ENCODE data around the gene GSTM1. TPM values are rescaled to one million over a fixed set of nuclear protein-coding genes. Genes with fewer than 3 reads are reported as not detected.
"Not testable (repeated sequence)": the region's sequence is repeated elsewhere in the genome, so short reads cannot be mapped to it uniquely, and the experiment has no call there.

Gene GSTM1
- total RNA-seq, 4 donors from 2014 or later: 23.4 TPM; not detected in 3

- no peaks in the 10 kb centered on the region for H3K4me1 ChIP-seq
Measured at GRCh38 chr1:109677459-109677858, 10.2 kb upstream of the GSTM1 start.

GRCh38 chr1:109678637-109679036, 9.0 kb upstream of the GSTM1 start:
- DNase-seq; H3K27ac ChIP-seq; H3K27me3 ChIP-seq; H3K4me3 ChIP-seq (replicated peaks in 1 of 3); H3K4me1 ChIP-seq; intact Hi-C loops (cut with DNase I); H3K9me3 ChIP-seq; H3K36me3 ChIP-seq: not testable (repeated sequence)
- 90% methylated on average over 2 of the region's 2 CpGs for WGBS, 2 donors

More at GRCh38 chr1:109677459-109677858, 10.2 kb upstream of the GSTM1 start:
- TF ChIP-seq POLR2A (IDR thresholded peaks at IDR 0.05) (no peak), CTCF (IDR thresholded peaks at IDR 0.05) (no peak)
- H3K4me3 ChIP-seq (replicated peaks in 1 of 3): no peak overlapping the region
- no peaks in the 10 kb centered on the region for H3K9me3 ChIP-seq
- WGBS, 2 donors: 80% methylated on average over 3 of the region's 3 CpGs
- no peak for DNase-seq
- peaks cover 0 to 9% of the 10 kb centered on the region in 2 donors for H3K36me3 ChIP-seq
- H3K27ac ChIP-seq: no peak overlapping the region
- intact Hi-C loops (cut with DNase I): no loop called here
- no peaks in the 10 kb centered on the region for H3K27me3 ChIP-seq

DNA sequence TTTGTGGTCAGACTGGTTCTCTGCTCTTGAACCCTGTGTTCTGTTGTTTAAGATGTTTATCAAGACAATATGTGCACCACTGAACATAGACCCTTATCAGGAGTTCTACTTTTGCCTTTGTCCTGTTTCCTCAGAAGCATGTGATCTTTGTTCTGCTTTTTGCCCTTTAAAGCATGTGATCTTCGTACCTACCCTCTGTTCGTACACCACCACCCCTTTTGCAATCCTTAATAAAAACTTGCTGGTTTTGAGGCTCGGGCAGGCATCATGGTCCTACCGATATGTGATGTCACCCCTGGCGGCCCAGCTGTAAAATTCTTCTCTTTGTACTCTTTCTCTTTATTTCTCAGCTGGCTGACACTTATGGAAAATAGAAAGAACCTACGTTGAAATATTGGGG, 2.8 kb upstream of the GSTM1 start:
- H3K4me3 ChIP-seq (replicated peaks in 1 of 3); H3K9me3 ChIP-seq; H3K36me3 ChIP-seq; DNase-seq; H3K27ac ChIP-seq; H3K4me1 ChIP-seq; intact Hi-C loops (cut with DNase I); H3K27me3 ChIP-seq: not testable (repeated sequence)
- no CpG with 5 or more reads among the region's 6 CpGs for WGBS, 2 donors

DNA sequence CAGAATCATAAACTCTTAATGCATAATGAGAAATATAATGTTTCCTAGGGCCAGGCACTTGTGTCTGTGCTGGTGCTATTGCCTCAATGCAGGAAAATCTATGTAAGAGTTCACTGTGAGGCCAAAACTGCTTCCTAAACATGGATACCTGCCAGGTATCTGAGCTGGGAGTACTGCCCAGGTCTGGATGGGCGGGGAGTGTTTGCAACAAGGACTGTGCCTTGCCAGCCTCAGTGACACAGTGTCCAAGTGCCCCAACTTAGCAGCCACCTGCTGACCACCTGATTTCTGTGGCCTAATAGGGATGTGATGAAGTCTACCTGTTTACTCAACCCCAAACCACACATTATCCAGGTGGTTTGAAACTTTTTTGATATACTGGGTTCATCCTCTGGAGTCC, 2.2 kb upstream of the GSTM1 start:
- H3K36me3 ChIP-seq; H3K4me3 ChIP-seq (replicated peaks in 1 of 3); DNase-seq; H3K4me1 ChIP-seq; H3K27ac ChIP-seq; intact Hi-C loops (cut with DNase I); H3K9me3 ChIP-seq; H3K27me3 ChIP-seq: not testable (repeated sequence)
- no CpG with 5 or more reads among the region's 1 CpG for WGBS, 2 donors

DNA sequence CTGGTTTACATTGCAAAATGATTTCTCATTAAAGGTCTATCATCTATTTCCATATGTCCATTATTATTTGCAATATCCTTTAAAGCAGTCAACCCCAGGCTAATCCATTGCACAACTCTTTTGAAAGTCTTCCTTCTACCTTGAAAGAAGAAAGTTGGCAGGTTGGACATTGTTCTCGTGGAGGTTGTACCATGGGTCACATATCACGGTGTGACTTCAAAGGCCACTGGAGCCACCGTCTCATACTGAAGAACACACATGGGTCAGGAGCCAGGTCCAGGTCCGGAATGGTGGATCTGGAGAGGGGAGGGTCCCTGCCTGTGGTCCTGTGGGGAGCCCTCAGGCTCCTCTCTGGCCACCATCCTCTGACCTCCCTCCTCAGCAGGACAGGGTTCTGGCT, 1.7 kb upstream of the GSTM1 start:
- H3K27me3 ChIP-seq; H3K4me3 ChIP-seq (replicated peaks in 1 of 3); H3K4me1 ChIP-seq; DNase-seq; intact Hi-C loops (cut with DNase I); H3K27ac ChIP-seq; H3K9me3 ChIP-seq; H3K36me3 ChIP-seq: not testable (repeated sequence)
- no CpG with 5 or more reads among the region's 4 CpGs for WGBS, 2 donors

DNA sequence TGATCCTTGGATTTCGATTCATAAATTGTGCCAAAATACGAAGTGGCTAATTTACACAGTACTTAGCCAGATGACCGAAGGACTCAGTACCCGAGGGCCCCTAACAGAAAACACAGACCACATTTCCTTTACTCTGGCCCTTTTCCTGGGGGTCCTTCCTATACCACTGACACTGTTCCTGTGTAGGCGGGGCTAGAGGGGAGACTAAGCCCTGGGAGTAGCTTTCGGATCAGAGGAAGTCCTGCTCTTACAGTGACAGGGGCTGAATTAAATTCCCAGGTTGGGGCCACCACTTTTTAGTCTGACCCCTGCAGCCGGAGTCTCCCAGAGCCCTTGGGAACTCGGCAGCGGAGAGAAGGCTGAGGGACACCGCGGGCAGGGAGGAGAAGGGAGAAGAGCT, 508 bp upstream of the GSTM1 start:
- intact Hi-C loops (cut with DNase I); H3K36me3 ChIP-seq; H3K9me3 ChIP-seq; H3K27me3 ChIP-seq; H3K4me1 ChIP-seq; DNase-seq: not testable (repeated sequence)
- H3K4me3 ChIP-seq (replicated peaks in 1 of 3): peak overlapping the region in 1 of 3 donors; percentile 26
- H3K27ac ChIP-seq: peak overlapping the region in 1 of 3 donors; percentile 36
- no CpG with 5 or more reads among the region's 11 CpGs for WGBS, 2 donors

DNA sequence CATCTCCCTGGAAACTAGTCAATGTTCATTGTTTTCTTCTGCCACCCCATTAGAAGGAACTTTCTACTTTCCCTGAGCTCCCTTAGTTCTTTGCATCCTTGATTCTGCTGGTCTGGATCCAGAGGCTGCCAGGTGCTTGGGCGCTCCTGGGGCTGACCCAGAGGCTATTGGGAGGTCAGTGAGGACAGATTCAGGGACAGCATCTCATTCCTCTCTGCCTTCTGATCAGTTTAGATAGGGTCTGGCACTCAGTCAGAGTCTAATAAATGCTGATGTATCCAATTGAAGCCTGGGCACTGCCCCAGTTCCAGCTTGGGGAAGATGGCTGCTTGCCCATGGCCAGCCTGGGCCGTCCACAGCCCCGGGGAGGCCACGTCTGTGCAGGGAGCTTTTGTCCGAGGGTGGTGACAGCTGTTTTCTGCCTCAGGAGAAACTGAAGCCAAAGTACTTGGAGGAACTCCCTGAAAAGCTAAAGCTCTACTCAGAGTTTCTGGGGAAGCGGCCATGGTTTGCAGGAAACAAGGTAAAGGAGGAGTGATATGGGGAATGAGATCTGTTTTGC, 2.3 kb downstream of the GSTM1 start:
- WGBS, 2 donors: no CpG with 5 or more reads among the region's 6 CpGs
- no peak for DNase-seq
- Histone ChIP-seq H3K9me3 (no peaks in the 10 kb centered on the region), H3K36me3 (no peaks in the 10 kb centered on the region), H3K4me1 (no peaks in the 10 kb centered on the region), H3K27me3 (no peaks in the 10 kb centered on the region), H3K4me3 (replicated peaks in 1 of 3) (no peak overlapping the region), H3K27ac (no peak overlapping the region)
- intact Hi-C loops (cut with DNase I): no loop called here
- no peak for TF ChIP-seq CTCF (IDR thresholded peaks at IDR 0.05)
- no peak for TF ChIP-seq POLR2A (IDR thresholded peaks at IDR 0.05)

GRCh38 chr1:109691759-109692158, 4.1 kb downstream of the GSTM1 start:
- Histone ChIP-seq H3K4me1 (no peaks in the 10 kb centered on the region), H3K27me3 (no peaks in the 10 kb centered on the region), H3K27ac (no peak overlapping the region), H3K9me3 (no peaks in the 10 kb centered on the region), H3K36me3 (no peaks in the 10 kb centered on the region), H3K4me3 (replicated peaks in 1 of 3) (no peak overlapping the region)
- TF ChIP-seq CTCF (IDR thresholded peaks at IDR 0.05): no peak
- TF ChIP-seq POLR2A (IDR thresholded peaks at IDR 0.05): no peak
- WGBS, 2 donors: no CpG with 5 or more reads among the region's 6 CpGs
- no peak for DNase-seq
- intact Hi-C loops (cut with DNase I): no loop called here

DNA sequence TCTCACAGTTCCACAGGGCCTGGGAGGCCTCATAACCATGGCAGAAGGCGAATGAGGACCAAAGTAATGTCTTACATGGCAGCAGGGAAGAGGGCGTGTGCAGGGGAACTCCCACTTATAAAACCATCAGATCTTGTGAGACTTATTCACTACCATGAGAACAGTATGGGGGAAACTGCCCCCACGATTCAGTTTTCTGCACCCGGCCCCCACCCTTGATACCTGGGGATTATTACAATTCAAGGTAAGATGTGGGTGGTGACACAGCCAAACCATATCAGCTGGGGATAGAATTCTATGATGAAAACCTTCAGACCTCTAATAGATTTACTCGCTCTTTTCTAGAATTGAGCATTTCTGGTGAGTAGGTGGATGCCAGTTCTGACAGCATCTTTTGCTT, 6.8 kb downstream of the GSTM1 start:
- DNase-seq; H3K4me3 ChIP-seq (replicated peaks in 1 of 3); H3K27me3 ChIP-seq; intact Hi-C loops (cut with DNase I); H3K27ac ChIP-seq; H3K9me3 ChIP-seq; H3K4me1 ChIP-seq; H3K36me3 ChIP-seq: not testable (repeated sequence)
- WGBS, 2 donors: no CpG with 5 or more reads among the region's 5 CpGs

DNA sequence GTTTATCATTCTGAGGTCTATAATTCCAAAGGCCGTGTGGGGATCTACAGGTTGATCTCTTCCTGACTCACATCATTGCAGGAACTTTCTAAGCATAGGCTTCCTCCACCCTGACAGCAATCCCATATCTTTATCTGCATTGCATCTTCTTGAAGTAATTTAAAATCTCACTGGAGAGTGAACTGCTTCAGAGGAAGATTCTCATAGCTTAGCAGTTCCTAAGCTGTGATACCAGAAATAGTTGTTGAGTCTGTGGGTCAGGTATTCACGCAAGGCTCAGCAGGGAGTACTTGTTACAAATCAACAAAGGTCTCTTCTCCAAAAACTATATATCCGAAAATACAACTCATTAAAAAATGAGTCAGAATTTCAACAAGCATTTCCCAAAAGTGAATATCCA, 7.5 kb downstream of the GSTM1 start:
- H3K36me3 ChIP-seq; H3K27me3 ChIP-seq; H3K4me3 ChIP-seq (replicated peaks in 1 of 3); H3K4me1 ChIP-seq; intact Hi-C loops (cut with DNase I); DNase-seq; H3K9me3 ChIP-seq; H3K27ac ChIP-seq: not testable (repeated sequence)
- no CpG with 5 or more reads among the region's 3 CpGs for WGBS, 2 donors

Data from thyroid gland (tissue), 4 donors.